Activated CD4-positive, alpha-beta T cell treated with anti-CD3 and anti-CD28 coated beads, Interleukin-2, amount 10 ng/mL, durations not matched to agents 24 days and 14 days (primary cell): ENCODE data around the gene ZNF599. TPM values are rescaled to one million over a fixed set of nuclear protein-coding genes. Genes with fewer than 3 reads are reported as not detected.

Experiments
- DNase-seq: peaks from one replicate; pipeline ENCODE4 v3.0.0; 2022
- H3K27ac Mint-ChIP-seq: one replicate; pipeline ENCODE4 v1.8.0; 2022; ENCODE audit warnings: mild to moderate bottlenecking, mixed read lengths
- H3K27me3 Mint-ChIP-seq: one replicate; pipeline ENCODE4 v1.8.0; 2022; ENCODE audit warnings: mixed read lengths
- H3K36me3 Mint-ChIP-seq: one replicate; pipeline ENCODE4 v1.8.0; 2022; ENCODE audit warnings: low read depth, mild to moderate bottlenecking, mixed read lengths
- H3K4me1 Mint-ChIP-seq: one replicate; pipeline ENCODE4 v1.8.0; 2021; ENCODE audit warnings: mixed read lengths
- H3K4me3 Mint-ChIP-seq: one replicate; pipeline ENCODE4 v1.8.0; 2022; ENCODE audit warnings: mild to moderate bottlenecking, moderate library complexity, mixed read lengths
- H3K9me3 Mint-ChIP-seq: one replicate; pipeline ENCODE4 v1.8.0; 2021; ENCODE audit warnings: mixed read lengths
- intact Hi-C: fragments of 100-400 bp; cut with micrococcal nuclease; formaldehyde crosslinking; loops from one replicate; pipeline ENCODE4 v1.15.1; 2023
- total RNA-seq: library from RNA; stranded (reverse); gene quantifications from 2 replicates; pipeline ENCODE4 v1.2.3, GENCODE V29; 2022

ZNF599 gene
- total RNA-seq, 1 donor from 2014 or later: 2.4 TPM

DNA sequence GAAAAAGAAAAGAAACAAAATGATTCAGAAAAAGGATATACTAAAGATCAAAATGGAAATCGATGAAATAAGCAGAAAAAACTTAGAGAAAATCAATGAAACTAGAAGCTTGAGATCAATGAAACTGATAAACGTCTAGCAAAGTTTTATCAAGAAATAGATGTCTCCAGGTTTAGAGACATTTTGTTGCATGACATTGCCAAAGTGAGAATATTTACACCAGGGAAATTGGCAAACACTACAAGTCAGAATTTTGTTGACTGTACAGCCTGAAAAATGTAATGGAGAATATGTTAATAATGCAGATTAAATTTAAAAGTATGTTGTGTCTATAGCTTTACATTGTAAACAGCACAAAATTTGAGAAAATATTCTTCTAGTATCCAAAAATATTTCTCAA is 5.3 kb upstream of the ZNF599 start:
- Mint-ChIP-seq H3K9me3 (peaks cover 23% of the 10 kb centered on the region), H3K27ac (no peak overlapping the region), H3K4me1 (no peaks in the 10 kb centered on the region), H3K27me3 (peaks cover 2% of the 10 kb centered on the region), H3K36me3 (peaks cover 2% of the 10 kb centered on the region), H3K4me3 (no peak overlapping the region)
- DNase-seq: no peak
- intact Hi-C loops: no loop called here

- Mint-ChIP-seq H3K4me1 (peaks cover 16% of the 10 kb centered on the region), H3K27ac (no peak overlapping the region), H3K9me3 (peaks cover 19% of the 10 kb centered on the region), H3K27me3 (peaks cover 2% of the 10 kb centered on the region), H3K36me3 (peaks cover 10% of the 10 kb centered on the region), H3K4me3 (no peak overlapping the region)
- intact Hi-C loops: no loop called here
- DNase-seq: no peak
Observed at GRCh38 chr19:34774857-34775256, 1.8 kb upstream of the ZNF599 start.

DNA sequence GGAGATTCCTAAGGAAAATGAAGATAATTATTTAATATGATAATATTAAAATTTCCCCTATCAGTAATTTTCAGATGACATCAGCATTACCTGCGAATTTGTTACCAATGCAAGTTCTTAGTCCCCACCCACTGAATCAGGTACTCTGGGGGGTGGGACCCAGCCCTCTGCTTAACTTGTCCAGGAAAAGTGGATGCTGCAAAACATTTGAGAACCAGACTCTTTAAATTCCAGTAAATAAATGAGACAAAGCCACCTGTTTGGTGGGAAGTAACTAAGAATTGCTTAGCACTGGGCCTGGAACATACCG is 495 bp upstream of the ZNF599 start:
- no peak overlapping the region for H3K27ac Mint-ChIP-seq
- intact Hi-C loops: loop anchor here (1.0 kb wide), 2 partner anchors 39 to 96 kb away; partner anchors contain the start of genes SCGB2B2, ZNF181 and ZNF302
- DNase-seq: no peak

GRCh38 chr19:34767951-34768350 is 5.1 kb downstream of the ZNF599 start:
- no peaks in the 10 kb centered on the region for H3K27me3 Mint-ChIP-seq
- H3K9me3 Mint-ChIP-seq: peaks cover 14% of the 10 kb centered on the region
- DNase-seq: no peak

More for the DNA sequence above, 495 bp upstream of the ZNF599 start:
- H3K36me3 Mint-ChIP-seq: peaks cover 10% of the 10 kb centered on the region
- peaks cover 16% of the 10 kb centered on the region for H3K4me1 Mint-ChIP-seq
- peak overlapping the region; percentile 92 for H3K4me3 Mint-ChIP-seq
- peaks cover 2% of the 10 kb centered on the region for H3K27me3 Mint-ChIP-seq
- H3K9me3 Mint-ChIP-seq: peaks cover 19% of the 10 kb centered on the region

DNA sequence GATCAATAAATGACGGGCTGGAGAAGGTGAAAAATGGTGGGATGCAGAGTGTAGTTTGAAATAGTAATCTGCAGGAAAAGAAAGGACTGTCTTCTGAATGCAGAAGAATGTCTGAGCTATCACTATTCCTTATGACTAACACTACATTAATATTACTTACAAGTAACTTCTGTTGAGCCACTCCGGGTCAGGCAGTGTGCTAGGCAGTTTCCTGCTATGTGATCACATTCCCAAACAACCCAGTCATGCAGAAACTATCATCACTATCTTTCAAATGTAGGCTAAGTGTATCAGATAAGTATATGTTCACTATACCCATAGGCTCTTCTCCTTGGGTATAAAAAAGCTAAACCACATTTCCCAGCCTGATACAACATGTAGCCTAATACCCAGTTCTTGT is 6.6 kb downstream of the ZNF599 start:
- no peaks in the 10 kb centered on the region for H3K27me3 Mint-ChIP-seq
- peaks cover 2% of the 10 kb centered on the region for H3K4me1 Mint-ChIP-seq
- no peak for DNase-seq
- H3K27ac Mint-ChIP-seq: no peak overlapping the region
- intact Hi-C loops: no loop called here
- H3K36me3 Mint-ChIP-seq: peaks cover 42% of the 10 kb centered on the region
- H3K4me3 Mint-ChIP-seq: no peak overlapping the region
- peaks cover 16% of the 10 kb centered on the region for H3K9me3 Mint-ChIP-seq

More at GRCh38 chr19:34767951-34768350, 5.1 kb downstream of the ZNF599 start:
- intact Hi-C loops: no loop called here
- no peak overlapping the region for H3K27ac Mint-ChIP-seq
- H3K4me1 Mint-ChIP-seq: peaks cover 12% of the 10 kb centered on the region
- no peak overlapping the region for H3K4me3 Mint-ChIP-seq
- peaks cover 44% of the 10 kb centered on the region for H3K36me3 Mint-ChIP-seq

DNA sequence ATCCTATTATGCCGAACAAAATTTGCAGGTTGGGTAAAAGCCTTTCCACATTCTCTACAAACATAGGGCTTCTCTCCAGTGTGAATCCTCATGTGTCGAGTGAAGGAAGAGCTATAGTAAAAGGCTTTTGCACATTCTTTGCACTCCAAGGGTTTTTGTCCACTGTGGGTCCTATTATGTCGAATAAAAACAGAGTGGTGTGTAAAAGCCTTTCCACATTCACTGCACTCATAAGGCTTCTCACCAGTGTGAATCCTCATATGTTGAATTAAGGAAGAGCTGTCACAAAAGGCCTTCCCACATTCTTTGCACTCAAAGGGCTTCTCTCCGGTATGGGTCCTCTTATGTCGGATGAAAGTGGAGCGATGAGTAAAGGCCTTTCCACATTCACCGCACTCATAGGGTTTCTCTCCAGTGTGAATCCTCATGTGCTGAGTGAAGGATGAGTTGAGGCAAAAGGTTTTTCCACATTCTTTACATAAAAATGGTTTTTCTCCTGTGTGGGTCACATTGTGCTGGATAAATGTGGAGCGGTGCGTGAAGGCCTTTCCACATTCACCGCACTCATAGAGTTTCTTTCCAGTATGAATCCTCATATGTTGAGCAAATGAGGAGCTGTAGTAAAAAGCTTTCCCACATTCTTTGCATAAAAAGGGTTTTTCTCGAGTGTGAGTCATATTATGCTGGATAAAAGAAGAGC is 13.6 kb downstream of the ZNF599 start:
- Mint-ChIP-seq H3K4me3 (no peak overlapping the region), H3K36me3 (peaks cover 15% of the 10 kb centered on the region), H3K27me3 (no peaks in the 10 kb centered on the region), H3K27ac (no peak overlapping the region), H3K9me3 (peaks cover 20% of the 10 kb centered on the region), H3K4me1 (no peaks in the 10 kb centered on the region)
- intact Hi-C loops: no loop called here
- DNase-seq: no peak

DNA sequence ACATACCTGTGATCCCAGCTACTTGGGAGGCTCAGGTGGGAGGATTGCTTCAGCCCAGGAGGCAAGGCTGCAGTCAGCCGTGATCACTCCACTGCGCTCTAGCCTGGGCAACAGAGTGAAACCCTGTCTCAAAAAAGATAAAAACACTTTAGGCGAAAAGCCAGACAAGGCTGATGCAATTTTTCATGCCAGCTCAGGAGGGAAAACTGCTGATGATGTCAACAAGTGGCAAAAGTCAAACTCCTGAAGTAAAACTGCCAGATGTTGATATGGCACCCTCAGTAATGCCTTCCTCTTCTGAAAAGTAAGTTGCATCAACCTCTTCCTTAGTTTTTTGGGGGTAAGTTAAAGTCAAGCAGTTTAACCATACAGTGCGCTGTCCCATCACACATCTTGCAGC is 15.6 kb downstream of the ZNF599 start:
- DNase-seq: no peak
- Mint-ChIP-seq H3K4me3 (no peak overlapping the region), H3K27ac (no peak overlapping the region), H3K4me1 (no peaks in the 10 kb centered on the region), H3K9me3 (peaks cover 28% of the 10 kb centered on the region), H3K36me3 (peaks cover 9% of the 10 kb centered on the region), H3K27me3 (no peaks in the 10 kb centered on the region)
- intact Hi-C loops: no loop called here

GRCh38 chr19:34744896-34745690 is 27.9 kb downstream of the ZNF599 start:
- H3K4me3 Mint-ChIP-seq: no peak overlapping the region
- no peaks in the 10 kb centered on the region for H3K27me3 Mint-ChIP-seq
- peaks cover 22% of the 10 kb centered on the region for H3K9me3 Mint-ChIP-seq
- H3K4me1 Mint-ChIP-seq: no peaks in the 10 kb centered on the region
- DNase-seq: no peak
- intact Hi-C loops: no loop called here
- H3K36me3 Mint-ChIP-seq: peaks cover 14% of the 10 kb centered on the region
- no peak overlapping the region for H3K27ac Mint-ChIP-seq

DNA sequence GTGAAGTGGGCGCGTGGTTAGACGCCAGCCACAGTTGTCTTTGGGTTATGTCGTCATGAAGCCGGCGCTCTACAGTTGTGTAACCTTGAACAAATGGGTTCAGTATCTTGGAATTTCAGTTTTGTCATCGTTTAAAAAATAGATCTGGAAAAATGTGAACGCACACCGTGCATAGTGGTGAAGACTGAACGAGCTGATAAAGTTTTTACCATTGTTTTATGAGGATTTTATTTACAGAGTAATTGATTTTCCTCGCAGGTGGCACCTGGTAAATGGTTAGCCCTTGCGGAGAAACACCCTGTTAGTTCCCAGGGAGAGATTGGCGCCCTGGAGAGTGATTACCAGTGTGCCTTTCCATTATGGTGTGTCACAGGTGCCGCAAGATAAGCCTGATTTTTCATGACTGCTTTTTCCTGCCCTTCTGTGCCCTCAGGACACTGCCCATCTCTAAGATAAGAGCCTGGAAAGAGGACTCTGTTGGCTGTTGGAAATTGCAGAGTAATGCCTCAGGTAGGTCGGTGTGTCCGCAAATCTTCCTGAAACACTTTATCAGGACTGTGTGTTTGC is 38.4 kb downstream of the ZNF599 start:
- peak overlapping the region; percentile 96 for H3K27ac Mint-ChIP-seq
- peaks cover 16% of the 10 kb centered on the region for H3K9me3 Mint-ChIP-seq
- DNase-seq: no peak
- H3K27me3 Mint-ChIP-seq: no peaks in the 10 kb centered on the region
- intact Hi-C loops: loop anchor here (1.0 kb wide), 1 partner anchor 39 kb away; the partner anchor contains the start of gene ZNF599
- peaks cover 36% of the 10 kb centered on the region for H3K36me3 Mint-ChIP-seq
- peaks cover 23% of the 10 kb centered on the region for H3K4me1 Mint-ChIP-seq
- peak overlapping the region; percentile 93 for H3K4me3 Mint-ChIP-seq

DNA sequence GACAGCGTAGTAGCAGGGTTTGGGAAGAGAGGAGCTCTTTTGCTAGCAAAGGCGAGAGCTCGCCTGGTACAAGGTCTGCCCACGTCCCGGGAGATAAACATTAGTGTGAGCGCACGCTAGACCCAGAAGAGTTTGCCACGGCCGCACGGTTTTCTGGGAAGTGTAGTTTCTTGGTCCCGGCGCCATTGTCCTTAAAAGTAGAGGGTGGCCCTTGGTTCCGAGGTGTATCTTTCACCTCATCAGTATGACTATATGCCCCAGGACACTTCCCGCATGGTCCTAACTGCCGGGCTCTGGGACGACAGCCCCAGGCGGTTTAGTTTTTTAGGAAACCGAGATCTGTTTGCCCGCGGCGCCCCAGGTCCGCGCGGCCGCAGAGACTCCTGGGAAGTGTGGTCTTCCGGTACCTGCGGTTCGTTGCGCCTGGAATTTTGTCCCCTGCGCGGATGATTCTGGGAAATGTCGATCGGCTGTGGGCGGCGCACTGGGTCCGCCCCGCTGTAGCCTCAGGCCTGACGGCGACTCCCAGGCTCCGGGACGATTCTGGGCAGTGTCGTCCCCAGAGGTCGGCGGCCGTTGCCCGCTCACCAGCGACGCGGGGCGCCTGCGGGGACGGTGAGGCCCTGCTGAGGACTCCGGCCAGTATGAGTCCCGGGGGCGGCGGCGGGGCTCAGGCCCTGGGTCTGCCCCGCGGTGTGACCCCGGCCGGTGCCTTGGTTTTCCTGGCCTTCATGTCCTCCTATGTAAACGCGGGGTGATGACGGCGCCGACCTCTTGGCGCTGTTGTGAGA is 39.1 kb downstream of the ZNF599 start, which contains the start of gene ZNF181:
Gene ZNF181 (plus strand): TSS at position 498 of the 791 bp plus-strand sequence. CDS start 795 bp downstream, outside the sequence.
- H3K4me1 Mint-ChIP-seq: peaks cover 23% of the 10 kb centered on the region

DNA sequence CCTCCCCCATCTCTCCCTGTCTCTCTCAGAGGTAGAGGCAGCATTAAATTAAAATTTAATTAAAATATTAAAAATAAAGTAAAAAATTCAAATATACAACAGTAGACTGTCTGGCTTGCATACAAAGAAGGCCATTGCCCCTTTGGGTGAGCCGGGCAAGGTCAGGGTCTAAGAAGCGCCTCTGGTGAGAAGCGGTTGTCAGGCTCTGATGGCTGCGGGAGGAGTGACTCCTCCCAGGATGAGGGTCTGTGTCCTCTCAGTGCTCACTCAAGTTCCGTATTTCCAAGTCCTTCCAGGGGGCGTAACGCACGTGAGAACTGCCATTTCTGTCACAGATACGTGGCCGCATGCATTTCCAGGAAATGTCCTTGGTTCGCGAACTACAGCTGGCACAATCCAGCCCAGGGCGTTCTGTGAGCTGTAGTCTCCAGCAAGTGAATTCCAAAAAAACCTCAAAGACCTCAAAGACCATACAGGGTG is 39.7 kb downstream of the ZNF599 start:
- H3K36me3 Mint-ChIP-seq: peaks cover 25% of the 10 kb centered on the region
- H3K9me3 Mint-ChIP-seq: peaks cover 11% of the 10 kb centered on the region
- DNase-seq: no peak
- H3K27me3 Mint-ChIP-seq: no peaks in the 10 kb centered on the region
- intact Hi-C loops: loop anchor here (1.0 kb wide), 1 partner anchor 56 kb away; the partner anchor contains the start of genes SCGB2B2 and ZNF302
- H3K4me3 Mint-ChIP-seq: peak overlapping the region; percentile 93
- H3K27ac Mint-ChIP-seq: peak overlapping the region; percentile 96
- H3K4me1 Mint-ChIP-seq: peaks cover 23% of the 10 kb centered on the region

More for the DNA sequence above, 39.1 kb downstream of the ZNF599 start, which contains the start of gene ZNF181:
- Mint-ChIP-seq H3K27ac (peak within 1 kb of the TSS; percentile 96), H3K4me3 (peak within 1 kb of the TSS; percentile 93), H3K27me3 (no peaks in the 10 kb centered on the region), H3K36me3 (peaks cover 29% of the 10 kb centered on the region), H3K9me3 (peaks cover 11% of the 10 kb centered on the region)
- peak; percentile 94 for DNase-seq
- intact Hi-C loops: loop anchor here (1.0 kb wide), 2 partner anchors 39 to 57 kb away; partner anchors contain the start of genes SCGB2B2, ZNF302 and ZNF599

- Mint-ChIP-seq H3K4me3 (peak overlapping the region; percentile 65), H3K9me3 (peaks cover 7% of the 10 kb centered on the region), H3K36me3 (peaks cover 22% of the 10 kb centered on the region), H3K27ac (peak overlapping the region; percentile 51), H3K4me1 (peaks cover 23% of the 10 kb centered on the region), H3K27me3 (no peaks in the 10 kb centered on the region)
- DNase-seq: peak; percentile 61
- intact Hi-C loops: loop anchor here (1.0 kb wide), 1 partner anchor 55 kb away; the partner anchor contains the start of genes SCGB2B2 and ZNF302
Observed at GRCh38 chr19:34732612-34733211, 40.3 kb downstream of the ZNF599 start.

GRCh38 chr19:34731964-34732363 is 41.1 kb downstream of the ZNF599 start:
- Mint-ChIP-seq H3K4me1 (peaks cover 23% of the 10 kb centered on the region), H3K9me3 (peaks cover 7% of the 10 kb centered on the region), H3K36me3 (peaks cover 18% of the 10 kb centered on the region), H3K4me3 (no peak overlapping the region), H3K27me3 (no peaks in the 10 kb centered on the region), H3K27ac (no peak overlapping the region)
- no peak for DNase-seq
- intact Hi-C loops: no loop called here
